Measurements from ENCODE around the gene MTF1.

MTF1 gene

DNA sequence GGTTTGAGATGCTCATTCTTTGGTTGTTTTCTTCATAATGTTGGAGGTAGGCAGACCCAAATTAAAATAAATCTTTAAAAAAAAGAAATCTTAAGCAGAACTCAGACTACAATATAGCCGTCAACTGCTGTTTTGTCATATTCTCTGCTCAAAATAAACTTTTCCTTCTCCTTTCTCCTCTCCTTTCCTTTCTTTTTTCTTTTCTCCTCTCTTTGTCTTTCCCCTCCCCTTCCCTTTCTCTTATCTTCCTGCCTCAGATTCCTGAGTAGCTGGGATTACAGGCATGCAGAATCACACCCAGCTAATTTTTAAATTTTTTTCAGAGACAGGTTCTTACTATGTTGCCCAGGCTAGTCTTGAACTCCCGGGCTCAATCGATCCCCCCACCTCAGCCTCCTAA lies 24.8 kb upstream of the MTF1 start:
- Mint-ChIP-seq H3K27me3 (ENCODE audit: low read depth) (no peaks in the 10 kb centered on the region), H3K27ac (no peak overlapping the region), H3K4me3 (no peak overlapping the region), H3K9me3 (no peaks in the 10 kb centered on the region), H3K36me3 (ENCODE audit: low read depth) (peaks cover 67% of the 10 kb centered on the region), H3K4me1 (peaks cover 11% of the 10 kb centered on the region)
- TF ChIP-seq, protein P1, sequence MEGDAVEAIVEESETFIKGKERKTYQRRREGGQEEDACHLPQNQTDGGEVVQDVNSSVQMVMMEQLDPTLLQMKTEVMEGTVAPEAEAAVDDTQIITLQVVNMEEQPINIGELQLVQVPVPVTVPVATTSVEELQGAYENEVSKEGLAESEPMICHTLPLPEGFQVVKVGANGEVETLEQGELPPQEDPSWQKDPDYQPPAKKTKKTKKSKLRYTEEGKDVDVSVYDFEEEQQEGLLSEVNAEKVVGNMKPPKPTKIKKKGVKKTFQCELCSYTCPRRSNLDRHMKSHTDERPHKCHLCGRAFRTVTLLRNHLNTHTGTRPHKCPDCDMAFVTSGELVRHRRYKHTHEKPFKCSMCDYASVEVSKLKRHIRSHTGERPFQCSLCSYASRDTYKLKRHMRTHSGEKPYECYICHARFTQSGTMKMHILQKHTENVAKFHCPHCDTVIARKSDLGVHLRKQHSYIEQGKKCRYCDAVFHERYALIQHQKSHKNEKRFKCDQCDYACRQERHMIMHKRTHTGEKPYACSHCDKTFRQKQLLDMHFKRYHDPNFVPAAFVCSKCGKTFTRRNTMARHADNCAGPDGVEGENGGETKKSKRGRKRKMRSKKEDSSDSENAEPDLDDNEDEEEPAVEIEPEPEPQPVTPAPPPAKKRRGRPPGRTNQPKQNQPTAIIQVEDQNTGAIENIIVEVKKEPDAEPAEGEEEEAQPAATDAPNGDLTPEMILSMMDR (IDR thresholded peaks at IDR 0.05; ENCODE audit: unreplicated experiment in 3 of 3) = no peak

GRCh38 chr1:37883671-37884070 lies 24.3 kb upstream of the MTF1 start:
- no peaks in the 10 kb centered on the region for H3K27me3 Mint-ChIP-seq (ENCODE audit: low read depth)
- no peaks in the 10 kb centered on the region for H3K9me3 Mint-ChIP-seq
- H3K4me1 Mint-ChIP-seq = peaks cover 10% of the 10 kb centered on the region
- H3K4me3 Mint-ChIP-seq = no peak overlapping the region
- H3K36me3 Mint-ChIP-seq (ENCODE audit: low read depth) = peaks cover 64% of the 10 kb centered on the region
- no peak overlapping the region for H3K27ac Mint-ChIP-seq
- TF ChIP-seq, protein P1 (IDR thresholded peaks at IDR 0.05; ENCODE audit: unreplicated experiment in 3 of 3) = no peak

DNA sequence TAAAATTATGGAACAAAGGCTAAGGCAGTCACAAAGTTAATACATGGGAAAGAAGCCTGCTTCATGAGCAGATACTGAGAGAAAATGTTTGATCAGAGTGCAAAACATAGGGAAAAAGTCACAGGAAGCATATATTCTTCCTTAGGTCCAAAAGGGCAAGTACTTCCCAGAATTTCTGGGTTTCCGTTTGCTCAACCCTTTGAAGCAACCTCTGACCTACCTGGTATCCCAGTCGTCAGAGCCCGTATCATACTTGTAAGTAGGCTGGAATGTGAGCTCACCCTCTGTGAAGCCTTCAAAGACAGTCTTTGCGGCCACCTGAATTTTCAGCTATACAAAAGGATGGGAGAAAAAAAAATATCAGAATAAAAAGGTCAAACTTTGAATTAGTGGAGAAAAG lies 20.5 kb upstream of the MTF1 start:
- Mint-ChIP-seq H3K27ac (peak overlapping the region in 1 of 3 experiments; percentile 27), H3K36me3 (ENCODE audit: low read depth) (peaks cover 50% of the 10 kb centered on the region), H3K4me3 (no peak overlapping the region), H3K27me3 (ENCODE audit: low read depth) (no peaks in the 10 kb centered on the region), H3K4me1 (no peaks in the 10 kb centered on the region), H3K9me3 (no peaks in the 10 kb centered on the region)
- TF ChIP-seq, protein P1 (IDR thresholded peaks at IDR 0.05; ENCODE audit: unreplicated experiment in 3 of 3) = no peak

DNA sequence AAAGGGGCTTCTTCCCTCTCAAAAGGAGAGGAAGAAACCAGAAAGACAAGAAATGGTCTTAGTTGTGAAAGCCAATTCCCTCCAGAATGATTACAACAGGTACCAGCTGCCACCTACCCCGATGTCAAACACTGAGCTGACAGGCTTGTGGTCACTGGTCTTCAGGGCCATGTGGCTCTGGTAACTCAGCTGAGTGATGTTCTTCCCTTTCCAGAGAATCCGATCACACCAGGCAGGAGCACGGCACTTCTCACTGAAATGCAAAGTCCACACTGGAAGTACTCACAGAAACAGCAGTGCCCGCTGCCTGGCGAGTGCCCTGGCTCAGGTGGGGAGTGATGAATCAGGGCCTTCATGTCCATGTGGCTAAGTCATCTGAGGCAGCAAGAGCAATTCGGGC lies 18.7 kb upstream of the MTF1 start:
- TF ChIP-seq, protein P1 (IDR thresholded peaks at IDR 0.05; ENCODE audit: unreplicated experiment in 3 of 3) = no peak
- peak overlapping the region in 1 of 3 experiments; percentile 15 for H3K4me3 Mint-ChIP-seq

GRCh38 chr1:37875833-37876232 lies 16.4 kb upstream of the MTF1 start:
- Mint-ChIP-seq H3K9me3 (no peaks in the 10 kb centered on the region), H3K27me3 (ENCODE audit: low read depth) (no peaks in the 10 kb centered on the region), H3K4me1 (no peaks in the 10 kb centered on the region), H3K4me3 (no peak overlapping the region), H3K27ac (no peak overlapping the region), H3K36me3 (ENCODE audit: low read depth) (peaks cover 47% of the 10 kb centered on the region)
- TF ChIP-seq, protein P1 (IDR thresholded peaks at IDR 0.05; ENCODE audit: unreplicated experiment in 3 of 3) = no peak

More for the DNA sequence above, 18.7 kb upstream of the MTF1 start:
- H3K36me3 Mint-ChIP-seq (ENCODE audit: low read depth) = peaks cover 56% of the 10 kb centered on the region
- no peaks in the 10 kb centered on the region for H3K4me1 Mint-ChIP-seq
- H3K27me3 Mint-ChIP-seq (ENCODE audit: low read depth) = no peaks in the 10 kb centered on the region
- H3K9me3 Mint-ChIP-seq = no peaks in the 10 kb centered on the region
- peak overlapping the region; percentile 59 to 94 (median 93) for H3K27ac Mint-ChIP-seq

GRCh38 chr1:37872692-37873091 lies 13.3 kb upstream of the MTF1 start:
- Mint-ChIP-seq H3K9me3 (no peaks in the 10 kb centered on the region), H3K27ac (no peak overlapping the region), H3K4me3 (no peak overlapping the region), H3K27me3 (ENCODE audit: low read depth) (no peaks in the 10 kb centered on the region), H3K4me1 (no peaks in the 10 kb centered on the region), H3K36me3 (ENCODE audit: low read depth) (peaks cover 51% of the 10 kb centered on the region)
- TF ChIP-seq, protein P1 (IDR thresholded peaks at IDR 0.05; ENCODE audit: unreplicated experiment in 3 of 3) = no peak

Measured in nephron (organoid).